SIG-M5 (cell line): ENCODE measurements around the gene NR1I3.
"Not testable (repeated sequence)": the region's sequence is repeated elsewhere in the genome, so short reads cannot be mapped to it uniquely, and the experiment has no call there.

Experiments
- DNase-seq: peaks from one replicate; lab custom pipeline; 2025; lab: John Stamatoyannopoulos, UW

Gene NR1I3

DNA sequence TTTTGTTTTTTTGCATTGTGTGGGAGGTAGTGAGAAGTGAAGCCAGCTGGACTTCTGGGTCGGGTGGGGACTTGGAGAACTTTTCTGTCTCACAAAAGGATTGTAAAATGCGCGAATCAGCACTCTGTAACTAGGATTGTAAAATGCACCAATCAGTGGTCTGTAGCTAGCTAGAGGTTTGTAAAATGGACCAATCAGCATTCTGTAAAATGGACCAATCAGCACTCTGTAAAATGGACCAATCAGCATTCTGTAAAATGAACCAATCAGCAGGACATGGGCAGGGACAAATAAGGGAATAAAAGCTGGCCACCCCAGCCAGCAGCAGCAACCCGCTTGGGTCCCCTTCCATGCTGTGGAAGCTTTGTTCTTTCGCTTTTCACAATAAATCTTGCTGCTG lies 12.1 kb upstream of the NR1I3 start:
- DNase-seq = not testable (repeated sequence)

DNA sequence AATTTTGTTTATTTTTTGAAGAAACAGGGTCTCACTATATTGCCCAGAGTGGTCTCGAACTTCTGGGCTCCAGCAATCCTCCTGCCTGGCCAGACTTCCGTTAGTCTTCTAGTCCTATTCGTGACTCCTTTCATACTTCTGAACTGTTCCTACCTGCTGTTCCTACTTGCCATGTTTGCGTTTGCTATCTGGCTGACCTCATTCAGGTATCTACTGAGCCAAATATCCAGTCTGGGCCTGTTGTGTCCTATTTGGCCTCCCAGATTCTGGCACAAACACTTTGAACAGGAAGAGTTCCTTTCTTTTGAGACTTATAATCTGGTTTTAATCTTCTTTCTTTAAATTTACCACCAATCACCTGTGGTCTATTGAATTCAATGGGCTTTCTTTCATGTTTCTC lies 6.9 kb upstream of the NR1I3 start:
- no peak for DNase-seq

DNA sequence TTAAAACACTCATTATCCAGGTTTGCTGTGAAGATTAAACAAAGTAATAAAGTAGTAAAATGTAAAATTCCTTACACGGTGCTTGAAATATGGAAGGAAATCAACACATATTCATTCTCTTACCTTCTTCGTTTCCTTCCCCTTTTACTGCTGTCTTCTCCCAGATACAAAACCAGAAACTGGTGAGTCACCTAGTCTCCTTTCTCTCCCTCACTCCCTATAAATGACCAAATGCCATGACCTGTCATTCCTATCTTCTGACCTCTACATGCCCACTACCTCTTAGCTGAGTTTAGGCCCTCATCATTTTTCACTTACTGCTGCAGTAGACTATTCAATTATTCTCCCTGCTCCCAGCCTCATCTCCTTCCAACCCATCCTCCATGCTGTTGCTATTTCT lies 4.3 kb upstream of the NR1I3 start:
- DNase-seq = no peak

DNA sequence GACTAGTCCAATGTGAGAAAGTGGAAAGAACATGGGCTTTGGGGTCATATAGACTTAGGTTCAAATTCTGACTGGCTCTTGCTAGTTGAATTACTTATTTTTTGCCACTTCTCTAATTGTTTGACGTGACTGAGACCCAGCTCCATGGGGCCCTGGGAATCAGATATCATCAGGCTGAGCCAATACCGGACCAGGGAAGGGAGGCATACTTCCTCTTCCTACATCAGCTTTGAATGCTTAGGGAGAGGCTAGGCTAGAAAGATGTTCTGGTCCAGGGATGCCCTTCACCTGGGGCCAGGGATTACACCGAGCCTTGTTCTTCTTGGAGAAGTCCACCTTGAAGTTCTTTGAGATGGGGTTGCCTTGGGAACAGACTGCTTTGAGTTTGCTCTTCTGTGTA lies 3.7 kb upstream of the NR1I3 start:
- DNase-seq = no peak

DNA sequence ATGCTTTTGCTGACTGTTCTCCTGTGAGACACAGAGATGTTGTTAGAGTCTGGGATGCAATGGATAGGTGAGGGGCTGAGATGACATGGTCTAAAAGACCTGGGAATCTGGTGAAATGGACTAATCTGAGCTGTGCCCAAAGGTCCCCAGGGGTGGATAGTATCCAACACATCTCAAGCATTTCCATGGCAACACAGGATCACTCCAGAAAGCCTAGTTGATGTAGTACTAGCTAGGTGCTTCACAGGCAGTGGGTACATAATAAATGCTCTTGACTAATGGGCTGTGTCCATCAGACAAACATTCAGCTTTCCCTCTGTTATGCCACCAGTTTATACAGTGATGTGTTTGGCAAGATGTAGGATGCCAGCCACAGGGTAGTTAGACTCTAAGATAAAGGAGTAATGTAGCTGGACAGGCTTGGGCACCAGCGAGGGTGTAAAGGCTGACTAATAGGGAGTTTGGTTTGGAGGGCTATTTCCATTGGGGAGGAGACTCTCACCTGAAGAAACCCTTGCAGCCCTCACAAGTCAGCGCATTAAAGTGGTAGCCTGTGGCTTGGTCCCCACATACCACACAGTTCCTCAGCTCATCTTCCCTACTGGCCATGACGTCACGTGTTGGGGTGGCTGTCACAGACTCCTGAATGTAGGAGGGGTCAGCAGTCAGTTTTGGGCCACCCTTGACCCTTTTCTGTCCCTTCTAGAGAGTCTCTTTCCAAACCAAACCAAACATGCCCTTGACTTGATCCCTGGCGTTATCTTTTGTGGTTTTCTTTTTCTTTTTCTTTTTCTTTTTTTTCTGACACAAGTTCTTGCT lies 1.8 kb downstream of the NR1I3 start:
- no peak for DNase-seq

DNA sequence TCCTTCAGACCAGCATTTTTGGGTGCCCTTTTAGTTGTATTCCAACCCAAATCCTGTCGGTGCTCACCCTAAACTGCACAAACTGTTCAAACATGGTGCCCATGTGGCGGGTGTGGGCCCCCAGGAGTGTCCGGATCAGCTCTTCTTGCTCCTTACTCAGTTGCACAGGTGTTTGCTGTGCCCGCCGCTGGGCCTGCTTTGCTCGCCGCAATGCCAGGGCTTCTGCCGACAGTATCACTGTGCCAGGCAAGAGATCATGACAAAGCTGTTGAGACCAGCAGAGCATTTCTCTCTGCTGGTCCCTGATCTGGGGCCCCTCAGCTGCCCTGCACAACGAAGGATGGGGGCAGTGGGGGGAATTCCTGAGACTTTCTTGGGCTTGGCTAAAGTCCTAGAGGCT lies 4.9 kb downstream of the NR1I3 start:
- DNase-seq = no peak

DNA sequence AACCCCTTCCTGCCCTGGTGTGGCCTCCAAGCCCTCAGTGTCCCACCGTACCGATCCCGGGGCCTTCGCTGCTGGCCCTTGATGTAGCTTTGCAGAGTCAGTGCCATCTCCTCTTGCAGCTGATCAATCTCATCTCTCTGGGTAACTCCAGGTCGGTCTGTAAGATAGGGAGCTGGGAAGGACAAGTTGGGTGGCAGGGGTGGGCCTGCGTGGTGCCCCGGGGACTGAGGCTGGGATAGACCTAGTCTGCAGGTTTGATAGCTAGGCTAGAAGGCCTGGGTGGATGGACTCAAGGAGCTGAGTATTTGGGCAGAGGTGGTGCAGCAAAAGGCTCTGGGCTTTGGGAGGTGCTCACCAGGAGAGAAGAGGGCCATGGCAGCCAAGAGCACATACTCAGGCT lies 7.2 kb downstream of the NR1I3 start:
- no peak for DNase-seq

DNA sequence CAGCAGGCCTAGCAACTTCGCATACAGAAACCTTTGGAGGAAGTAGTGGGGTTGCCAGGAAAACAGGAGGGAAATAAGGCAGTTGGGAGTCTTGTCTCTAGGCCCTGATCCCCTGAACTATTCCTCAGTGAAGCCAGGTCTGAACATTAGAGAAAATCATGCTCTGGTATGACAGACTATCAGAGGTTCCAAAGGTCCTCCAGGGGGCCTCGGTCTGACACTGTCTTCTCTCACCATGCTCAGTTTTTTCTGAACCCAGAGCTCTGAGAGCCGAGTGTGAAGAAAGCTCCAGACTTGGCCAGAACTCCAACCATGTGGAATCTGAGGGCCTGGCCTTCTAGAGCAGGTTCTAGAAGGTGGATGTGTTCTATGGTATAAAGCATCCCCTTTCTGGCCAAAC lies 8.1 kb downstream of the NR1I3 start:
- no peak for DNase-seq

DNA sequence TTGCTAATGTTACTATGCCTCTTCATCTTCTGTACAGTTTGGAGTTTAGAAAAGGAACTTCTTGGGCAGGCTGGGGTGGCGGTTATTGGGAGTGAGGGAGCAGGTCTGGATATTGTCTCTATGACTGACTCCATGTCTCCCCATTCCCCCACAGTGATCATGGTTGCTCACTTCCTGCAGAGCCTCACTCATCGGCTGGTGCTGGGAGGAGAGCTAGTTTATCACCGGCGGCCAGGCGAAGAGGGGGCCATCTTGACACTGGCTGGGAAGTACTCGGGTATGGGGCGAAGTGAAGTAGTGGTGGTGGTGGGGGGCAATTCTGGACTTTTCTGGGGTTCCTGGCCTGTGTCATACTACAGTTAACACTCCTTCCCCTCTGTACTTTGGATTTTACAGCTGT lies 10.0 kb downstream of the NR1I3 start:
- no peak for DNase-seq

DNA sequence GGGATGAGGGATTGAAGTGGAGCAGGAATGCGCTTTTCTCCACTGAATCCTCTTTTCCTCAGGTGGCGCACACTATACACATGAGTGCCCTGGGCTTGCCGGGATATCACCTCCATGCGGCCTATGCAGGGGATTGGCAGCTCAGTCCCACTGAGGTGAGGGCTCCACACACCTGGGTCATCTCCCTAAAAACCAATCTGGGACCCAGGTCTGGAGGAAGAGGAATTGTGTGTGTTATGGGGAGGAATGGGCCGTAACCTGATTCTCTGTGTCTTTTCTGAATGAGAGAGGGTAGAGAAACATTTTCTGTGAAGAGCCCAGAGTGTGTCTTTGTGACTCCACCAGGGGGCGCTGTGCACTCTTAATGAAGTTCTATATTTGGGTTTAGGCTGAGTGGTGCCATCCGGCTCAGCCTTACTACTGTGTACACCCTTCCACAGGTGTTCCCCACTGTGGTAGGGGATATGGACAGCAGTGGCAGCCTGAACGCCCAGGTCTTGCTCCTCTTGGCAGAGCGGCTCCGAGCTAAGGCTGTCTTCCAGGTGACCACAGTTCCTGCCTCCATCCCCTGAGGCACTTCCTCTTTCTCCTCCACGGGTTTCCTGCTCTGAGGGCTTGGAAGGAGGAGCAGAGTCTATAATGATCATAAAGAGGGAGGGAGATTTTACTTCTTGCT lies 10.7 kb downstream of the NR1I3 start:
- DNase-seq = peak; percentile 29

DNA sequence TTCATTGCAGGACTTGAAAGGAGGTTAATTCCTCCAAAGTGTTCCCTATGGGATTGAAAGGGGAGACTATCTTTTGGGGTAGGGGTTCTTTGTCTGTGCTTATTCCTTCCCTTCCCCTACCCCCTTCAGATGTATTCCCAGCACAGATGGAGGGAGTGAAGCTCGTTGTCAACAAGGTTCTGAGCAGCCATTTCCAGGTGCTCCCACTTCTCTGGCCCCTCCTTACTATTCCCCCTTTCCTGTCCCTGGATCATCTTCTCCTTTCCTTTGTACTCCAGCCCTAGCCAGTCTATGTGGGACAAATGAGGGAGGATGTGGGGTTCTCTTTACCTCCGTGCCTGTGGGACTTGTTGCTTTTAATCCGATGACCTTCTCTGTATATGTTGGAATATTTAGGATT lies 11.2 kb downstream of the NR1I3 start:
- DNase-seq = no peak

DNA sequence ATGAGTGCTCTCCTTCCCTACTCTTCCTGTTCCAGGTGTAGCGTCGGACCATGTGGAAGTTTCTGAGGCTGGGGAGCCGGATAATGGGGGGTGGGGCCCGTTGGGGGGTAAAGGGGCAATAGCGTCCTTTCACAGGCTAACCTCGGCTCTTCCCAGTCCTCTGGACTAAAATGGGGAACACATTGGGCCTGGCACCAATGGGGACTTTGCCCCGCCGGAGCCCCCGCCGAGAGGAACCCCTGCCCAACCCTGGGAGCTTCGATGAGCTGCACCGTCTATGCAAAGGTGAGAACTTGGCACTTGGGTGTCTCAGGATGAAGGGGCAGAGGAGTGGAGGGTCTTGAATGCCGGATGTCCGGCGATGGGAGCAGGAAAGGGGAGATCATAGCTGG lies 11.7 kb downstream of the NR1I3 start:
- no peak for DNase-seq

DNA sequence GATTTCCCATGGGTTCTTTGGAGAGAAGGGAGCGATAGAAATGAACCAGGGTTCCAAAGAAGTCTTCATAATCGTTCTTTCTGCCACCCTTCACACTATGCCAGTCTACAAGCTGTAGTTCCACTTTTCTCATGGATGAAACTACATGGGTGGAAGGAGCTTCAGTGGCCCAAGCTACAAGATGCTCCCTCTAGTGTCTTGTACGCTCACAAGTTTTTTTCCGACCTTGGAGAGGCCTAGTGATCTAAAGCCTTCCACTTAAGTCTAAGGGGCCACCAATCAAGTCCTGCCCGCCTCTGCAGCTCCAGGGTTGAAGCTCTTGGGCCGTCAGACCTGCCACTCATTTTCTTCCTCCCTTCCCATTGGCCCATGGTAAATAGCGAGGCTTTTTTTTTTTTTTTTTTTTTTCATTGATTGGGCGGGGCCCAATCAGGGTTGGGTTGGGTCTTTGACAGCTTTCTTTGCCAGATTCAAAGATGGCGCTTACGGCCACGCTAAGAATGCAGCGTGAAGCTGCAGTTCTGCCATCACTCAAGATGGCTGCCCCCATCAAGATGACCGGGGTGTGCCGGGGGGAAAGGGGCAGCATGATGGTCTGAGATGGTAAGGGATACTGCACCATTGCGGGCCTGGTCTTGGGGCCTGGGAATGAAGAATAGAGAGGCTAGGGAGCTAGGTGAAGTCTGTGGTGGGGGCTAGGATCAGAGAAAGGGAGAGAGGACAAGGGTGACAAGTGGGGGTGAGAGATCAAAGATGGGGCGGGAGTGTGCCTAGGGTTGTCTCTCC lies 12.3 kb downstream of the NR1I3 start, which contains the start of gene TOMM40L:
TSS of gene TOMM40L (plus strand) at position 527 of the 786 bp plus-strand sequence. CDS start 430 bp downstream, outside the sequence.
- DNase-seq = peak; percentile 100

DNA sequence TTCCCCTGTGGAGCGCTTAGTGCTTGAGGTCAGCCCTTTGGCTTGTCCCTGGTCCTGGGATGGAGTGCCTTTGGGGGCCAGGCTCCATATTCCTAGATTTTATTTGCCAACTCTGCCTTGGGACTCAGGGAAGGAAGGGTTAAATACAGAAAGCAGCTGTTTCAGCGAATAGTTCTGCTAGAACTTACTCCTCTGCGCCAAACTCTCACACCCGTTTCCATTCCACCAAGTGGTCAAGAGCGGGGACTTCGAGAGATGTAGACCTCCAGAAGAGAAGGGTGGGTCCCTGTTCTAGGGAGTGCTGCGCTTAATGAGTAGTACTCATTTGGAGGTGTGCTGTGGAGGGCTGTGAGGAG lies 12.8 kb downstream of the NR1I3 start:
- no peak for DNase-seq

DNA sequence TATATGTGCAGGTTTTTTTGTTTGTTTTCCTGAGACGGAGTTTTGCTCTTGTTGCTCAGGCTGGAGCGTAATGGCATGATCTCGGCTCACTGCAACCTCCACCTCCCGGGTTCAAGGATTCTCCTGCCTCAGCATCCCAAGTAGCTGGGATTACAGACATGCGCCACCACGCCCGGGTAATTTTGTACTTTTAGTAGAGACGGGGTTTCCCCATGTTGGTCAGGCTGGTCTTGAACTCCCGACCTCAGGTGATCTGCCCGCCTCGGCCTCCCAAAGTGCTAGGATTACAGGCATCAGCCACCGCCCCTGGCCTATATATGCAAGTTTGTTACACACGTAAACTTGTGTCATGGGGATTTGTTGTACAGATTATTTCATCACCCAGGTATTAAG lies 13.3 kb downstream of the NR1I3 start:
- not testable (repeated sequence) for DNase-seq

DNA sequence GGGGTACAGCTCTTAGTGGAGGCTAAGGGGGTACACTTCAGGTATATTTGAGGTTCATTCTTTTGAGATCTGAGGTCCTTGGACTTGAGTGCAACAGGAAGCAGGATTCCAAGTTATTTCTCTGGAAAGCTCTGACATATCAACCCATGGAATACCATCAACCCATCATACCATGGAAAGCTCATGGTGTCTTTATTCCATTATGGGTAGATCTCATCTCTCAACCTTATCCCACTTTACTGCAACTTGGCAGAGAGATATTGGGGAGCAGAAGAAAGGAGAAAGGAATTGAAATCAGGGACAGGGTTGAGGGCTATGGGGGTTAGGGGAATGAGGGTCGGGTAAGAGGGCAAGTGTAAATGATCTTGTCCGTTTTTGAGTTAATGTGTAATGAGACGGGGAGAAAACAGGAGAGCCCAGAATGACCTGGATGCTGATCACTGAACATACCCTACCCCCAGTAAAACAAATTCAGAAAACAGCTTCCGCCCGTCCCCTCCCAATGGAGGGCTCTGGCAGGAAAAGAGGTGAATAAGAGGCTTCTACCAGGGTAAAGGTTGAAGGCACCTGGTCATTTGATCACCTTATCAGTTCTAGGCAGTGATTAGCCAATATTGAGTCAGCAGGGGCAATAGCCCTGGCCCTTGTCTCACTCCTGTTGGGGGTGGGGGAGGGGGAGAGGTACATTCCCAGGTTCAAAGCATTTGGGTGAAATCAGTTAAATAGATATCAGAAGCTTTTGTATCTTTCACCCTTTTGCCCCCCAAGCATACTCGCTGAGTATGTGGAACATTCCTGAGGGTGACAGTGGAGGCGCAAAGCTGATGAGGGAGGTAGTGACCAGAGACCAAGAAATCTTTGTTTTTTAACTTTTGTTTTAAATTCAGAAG lies 14.0 kb downstream of the NR1I3 start:
- DNase-seq = no peak

DNA sequence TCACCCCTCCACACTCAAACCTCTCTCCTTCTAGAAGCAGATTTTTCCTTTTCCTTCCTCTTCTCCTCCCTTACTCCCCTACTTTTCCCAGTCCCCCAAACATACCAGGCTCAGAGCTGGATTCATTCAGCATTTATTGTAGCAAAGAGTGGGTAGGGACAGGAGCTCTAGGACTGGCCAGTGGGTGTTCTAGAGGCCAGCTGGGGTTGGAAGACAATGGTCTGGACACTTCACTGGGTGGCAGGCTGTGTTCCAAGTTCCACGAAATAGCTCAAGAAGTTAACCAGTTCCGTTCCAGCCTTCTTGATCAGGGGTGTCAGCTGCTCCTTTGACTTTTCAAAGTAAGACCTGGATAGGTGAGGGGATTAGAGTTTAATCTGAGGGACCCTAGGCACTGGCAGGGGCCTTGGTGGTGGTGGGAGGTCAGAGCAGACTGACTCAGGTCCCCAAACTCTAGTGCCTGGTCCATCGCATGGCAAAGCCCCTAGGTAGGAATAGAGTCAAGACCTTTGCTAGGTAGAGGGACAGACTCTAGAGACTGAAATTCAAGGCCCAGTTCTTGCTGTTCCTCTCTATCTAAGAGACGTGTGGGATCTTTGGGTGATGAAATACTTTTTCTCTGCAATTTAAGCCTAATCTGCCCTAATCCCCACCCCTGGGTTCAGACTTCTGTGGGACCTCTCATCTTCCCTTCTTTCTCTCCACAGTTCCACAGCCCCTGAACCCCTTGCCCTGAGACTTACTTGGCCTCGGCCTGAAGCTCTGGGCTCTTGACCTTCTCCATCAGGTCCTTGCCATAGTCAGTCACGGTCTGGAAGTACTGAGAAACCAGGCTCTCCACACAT lies 15.6 kb downstream of the NR1I3 start:
- no peak for DNase-seq

DNA sequence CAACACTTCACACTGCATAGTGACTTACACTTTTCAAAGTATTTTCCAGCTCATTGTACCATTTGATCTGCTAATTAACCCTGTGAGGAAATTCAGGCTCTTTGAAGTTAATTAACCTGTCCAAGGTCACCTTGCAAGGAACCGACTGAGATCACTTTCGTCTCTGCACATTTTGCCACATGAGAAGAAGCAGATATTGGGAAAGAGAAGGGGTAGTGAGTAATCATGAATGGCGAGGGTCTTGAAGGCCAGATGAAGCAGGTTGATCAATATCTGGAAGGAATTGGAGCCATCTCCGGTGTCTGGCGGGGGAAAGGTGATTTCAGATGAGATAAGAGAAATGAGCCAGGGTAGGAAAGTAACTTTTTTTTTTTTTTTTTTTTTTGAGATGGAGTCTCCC lies 18.0 kb downstream of the NR1I3 start:
- no peak for DNase-seq

DNA sequence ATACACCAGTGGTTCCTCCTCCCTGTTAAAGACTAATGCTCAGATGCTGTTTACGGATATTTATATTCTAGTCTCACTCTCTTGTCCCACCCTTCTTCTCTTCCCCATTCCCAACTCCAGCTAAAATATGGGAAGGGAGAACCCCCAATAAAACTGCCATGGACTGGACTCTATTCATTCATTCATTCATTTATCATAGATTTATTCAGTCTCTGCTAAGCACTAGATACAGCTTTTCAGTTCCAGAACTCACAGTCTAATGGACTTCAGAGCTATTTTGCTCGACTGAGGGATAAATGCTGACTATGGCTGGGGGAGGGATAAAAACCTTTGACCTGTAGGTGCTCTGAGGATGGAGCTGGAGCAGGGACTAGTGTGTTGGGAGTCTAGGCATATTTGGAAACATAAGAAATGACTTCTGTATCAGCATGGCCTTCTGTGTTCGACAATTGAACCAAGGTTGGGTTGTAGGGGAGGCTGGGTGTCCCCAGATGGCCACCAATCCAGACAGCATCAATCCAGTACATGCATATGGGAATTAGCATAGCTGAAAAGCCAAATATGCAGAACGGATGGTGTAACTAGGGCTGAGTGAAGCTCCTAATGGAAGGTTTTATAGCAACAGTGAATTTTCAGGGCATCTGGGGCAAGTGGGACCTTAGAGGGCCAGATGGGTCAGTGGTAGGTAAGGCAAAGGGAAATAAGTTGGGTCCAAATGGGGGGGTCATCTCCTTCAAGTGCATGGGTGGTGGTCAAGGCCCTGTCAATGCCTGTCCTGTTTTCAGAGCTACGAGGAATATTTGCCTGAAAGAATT lies 18.7 kb downstream of the NR1I3 start:
- no peak for DNase-seq
